Amniotic stem cell (primary cell): ENCODE measurements around the gene ADAMTS15.

Source experiments
- DNase-seq: peaks from one replicate; lab custom pipeline; 2025; lab: John Stamatoyannopoulos, UW

The ADAMTS15 gene

GRCh38 chr11:130513132-130513531 is 64.7 kb downstream of the ADAMTS15 start:
- no peak for DNase-seq

- DNase-seq: no peak
These were observed 65.9 kb downstream of the ADAMTS15 start for GRCh38 chr11:130514316-130514715.

GRCh38 chr11:130514851-130515250 is 66.4 kb downstream of the ADAMTS15 start:
- no peak for DNase-seq

GRCh38 chr11:130515829-130516553 is 67.5 kb downstream of the ADAMTS15 start:
- DNase-seq: no peak

GRCh38 chr11:130516554-130517505 is 68.4 kb downstream of the ADAMTS15 start:
- no peak for DNase-seq

GRCh38 chr11:130518164-130518680 is 69.8 kb downstream of the ADAMTS15 start:
- no peak for DNase-seq

GRCh38 chr11:130519128-130519932 is 70.9 kb downstream of the ADAMTS15 start:
- no peak for DNase-seq

GRCh38 chr11:130520271-130520671 is 71.8 kb downstream of the ADAMTS15 start:
- DNase-seq: no peak

- DNase-seq: peak; percentile 64
These were observed 74.0 kb downstream of the ADAMTS15 start for GRCh38 chr11:130522284-130522961.

GRCh38 chr11:130523166-130523565 is 74.7 kb downstream of the ADAMTS15 start:
- no peak for DNase-seq

GRCh38 chr11:130523609-130524008 is 75.2 kb downstream of the ADAMTS15 start:
- peak; percentile 26 for DNase-seq

- DNase-seq: no peak
These were observed 75.8 kb downstream of the ADAMTS15 start for GRCh38 chr11:130524132-130524790.

- no peak for DNase-seq
These were observed 76.9 kb downstream of the ADAMTS15 start for GRCh38 chr11:130525307-130525706.
